Progenitor cell of endocrine pancreas (in vitro differentiated cells): ENCODE measurements around the gene PTPRD. TPM values are rescaled to one million over a fixed set of nuclear protein-coding genes. Genes with fewer than 3 reads are reported as not detected.
"Not testable (repeated sequence)": the region's sequence is repeated elsewhere in the genome, so short reads cannot be mapped to it uniquely, and the experiment has no call there.

Experiments
- DNase-seq: peaks from one replicate; pipeline ENCODE4 v3.0.0; 2021; ENCODE audit warnings: low spot score; ENCODE audit not compliant: unreplicated experiment
- H3K27ac Mint-ChIP-seq: 2 replicates; pipeline ENCODE4 v1.8.0; 2021; ENCODE audit warnings: mild to moderate bottlenecking, moderate library complexity, mixed read lengths
- H3K27me3 Mint-ChIP-seq: 2 replicates; pipeline ENCODE4 v1.8.0; 2021; ENCODE audit warnings: mixed read lengths
- H3K36me3 Mint-ChIP-seq: 2 replicates; pipeline ENCODE4 v1.8.0; 2022; ENCODE audit warnings: mixed read lengths; ENCODE audit not compliant: insufficient read depth
- H3K4me1 Mint-ChIP-seq: 2 replicates; pipeline ENCODE4 v1.8.0; 2021; ENCODE audit warnings: low read depth, mixed read lengths
- H3K4me3 Mint-ChIP-seq: 2 replicates; pipeline ENCODE4 v1.8.0; 2021; ENCODE audit warnings: low read depth, mild to moderate bottlenecking, moderate library complexity, mixed read lengths
- H3K9me3 Mint-ChIP-seq: 2 replicates; pipeline ENCODE4 v1.8.0; 2021; ENCODE audit warnings: low read depth, mixed read lengths
- CTCF ChIP-seq: fragments of 200-600 bp; sonication (generic); IDR thresholded peaks from one replicate; pipeline ENCODE4 v1.5.0; 2021; ENCODE audit warnings: antibody characterized with exemption, mild to moderate bottlenecking; ENCODE audit not compliant: unreplicated experiment
- total RNA-seq: library from RNA; stranded (reverse); gene quantifications from 2 replicates; pipeline ENCODE4 v1.2.1, GENCODE V29; 2021

PTPRD gene
- total RNA-seq, 1 donor from 2014 or later: 124 TPM

- H3K36me3 Mint-ChIP-seq: no peaks in the 10 kb centered on the region
- no peaks in the 10 kb centered on the region for H3K4me1 Mint-ChIP-seq
- H3K4me3 Mint-ChIP-seq: no peak overlapping the region
- H3K27ac Mint-ChIP-seq: no peak overlapping the region
- H3K27me3 Mint-ChIP-seq: no peaks in the 10 kb centered on the region
- no peak for DNase-seq
- H3K9me3 Mint-ChIP-seq: no peaks in the 10 kb centered on the region
- no peak for TF ChIP-seq CTCF
These were observed 1596.2 kb downstream of the PTPRD start for GRCh38 chr9:9016597-9016996.

- no peaks in the 10 kb centered on the region for H3K27me3 Mint-ChIP-seq
- H3K27ac Mint-ChIP-seq: no peak overlapping the region
- no peaks in the 10 kb centered on the region for H3K36me3 Mint-ChIP-seq
- TF ChIP-seq CTCF: peak; percentile 30
- no peak for DNase-seq
- H3K9me3 Mint-ChIP-seq: no peaks in the 10 kb centered on the region
- no peaks in the 10 kb centered on the region for H3K4me1 Mint-ChIP-seq
- H3K4me3 Mint-ChIP-seq: no peak overlapping the region
These were observed 1608.0 kb downstream of the PTPRD start for GRCh38 chr9:9004810-9005209.

GRCh38 chr9:9002826-9003583, 1609.8 kb downstream of the PTPRD start:
- Mint-ChIP-seq H3K36me3 (peaks cover 2% of the 10 kb centered on the region), H3K27ac (no peak overlapping the region), H3K9me3 (peaks cover 6% of the 10 kb centered on the region), H3K4me3 (no peak overlapping the region), H3K27me3 (no peaks in the 10 kb centered on the region), H3K4me1 (no peaks in the 10 kb centered on the region)
- TF ChIP-seq CTCF: peak; percentile 36
- no peak for DNase-seq

GRCh38 chr9:8980496-8981013, 1632.2 kb downstream of the PTPRD start:
- Mint-ChIP-seq H3K4me3 (no peak overlapping the region), H3K4me1 (no peaks in the 10 kb centered on the region), H3K9me3 (peaks cover 3% of the 10 kb centered on the region), H3K27ac (no peak overlapping the region), H3K27me3 (no peaks in the 10 kb centered on the region), H3K36me3 (no peaks in the 10 kb centered on the region)
- no peak for TF ChIP-seq CTCF
- no peak for DNase-seq

- no peak overlapping the region for H3K27ac Mint-ChIP-seq
- peaks cover 3% of the 10 kb centered on the region for H3K9me3 Mint-ChIP-seq
- no peaks in the 10 kb centered on the region for H3K4me1 Mint-ChIP-seq
- no peak overlapping the region for H3K4me3 Mint-ChIP-seq
- DNase-seq: no peak
- H3K27me3 Mint-ChIP-seq: no peaks in the 10 kb centered on the region
- no peaks in the 10 kb centered on the region for H3K36me3 Mint-ChIP-seq
- TF ChIP-seq CTCF: no peak
These were observed 1634.5 kb downstream of the PTPRD start for GRCh38 chr9:8978334-8978733.

GRCh38 chr9:8968350-8968749, 1644.5 kb downstream of the PTPRD start:
- not testable (repeated sequence) for H3K27ac Mint-ChIP-seq, H3K27me3 Mint-ChIP-seq, H3K9me3 Mint-ChIP-seq, DNase-seq, H3K4me1 Mint-ChIP-seq, H3K4me3 Mint-ChIP-seq, H3K36me3 Mint-ChIP-seq
